Measurements from ENCODE around the gene TOM1. TPM values are rescaled to one million over a fixed set of nuclear protein-coding genes. Genes with fewer than 3 reads are reported as not detected.

Gene TOM1
- total RNA-seq, 2 experiments from 2014 or later = 22.7 to 30.6 TPM

GRCh38 chr22:35348026-35348590 lies 48.4 kb downstream of the TOM1 start:
- Histone ChIP-seq H3K27ac (ENCODE audit: low read depth, low read length, poor library complexity, severe bottlenecking) (no peak overlapping the region), H2AFZ (ENCODE audit: low read length) (no peak overlapping the region), H3K4me2 (ENCODE audit: low read length) (no peak overlapping the region), H3K4me3 (ENCODE audit: low read depth, low read length, poor library complexity, severe bottlenecking) (no peak overlapping the region), H3K4me1 (ENCODE audit: insufficient read depth, low read length, poor library complexity, severe bottlenecking) (peaks cover 64% of the 10 kb centered on the region), H3K9me3 (ENCODE audit: low read length) (peaks cover 7% of the 10 kb centered on the region; the same call in 1 of the 2 replicates), H3K79me2 (ENCODE audit: insufficient read depth, low read depth, low read length) (no peaks in the 10 kb centered on the region), H4K20me1 (ENCODE audit: insufficient read depth, low read length) (no peaks in the 10 kb centered on the region), H3K36me3 (ENCODE audit: insufficient read depth, low read length) (peaks cover 9% of the 10 kb centered on the region), H3K9me2 (ENCODE audit: insufficient read depth, low read length) (no peaks in the 10 kb centered on the region)
- DNase-seq (ENCODE audit: low spot score) = no peak
- no TSS peak for BruUV-seq (replicated peaks)
- ChIA-PET CTCF (ENCODE audit: unreplicated experiment) (no interaction called here), POLR2A (no interaction called here)
- intact Hi-C loops (cut with micrococcal nuclease; ENCODE audit: unreplicated experiment) = no loop called here
- TF ChIP-seq EZH2phosphoT487 (IDR thresholded peaks at IDR 0.05; ENCODE audit: borderline replicate concordance, low read depth, low read length) = no peak
- TF ChIP-seq CTCF (conservative IDR thresholded peaks at IDR 0.05; ENCODE audit: low read length) = no peak

- Histone ChIP-seq H2AFZ (ENCODE audit: low read length) (no peak overlapping the region), H3K36me3 (ENCODE audit: insufficient read depth, low read length) (peaks cover 3% of the 10 kb centered on the region), H3K4me3 (ENCODE audit: low read depth, low read length, poor library complexity, severe bottlenecking) (no peak overlapping the region), H3K4me2 (ENCODE audit: low read length) (peak overlapping the region; percentile 88; the same call in 1 of the 2 replicates), H3K79me2 (ENCODE audit: insufficient read depth, low read depth, low read length) (no peaks in the 10 kb centered on the region), H4K20me1 (ENCODE audit: insufficient read depth, low read length) (no peaks in the 10 kb centered on the region), H3K4me1 (ENCODE audit: insufficient read depth, low read length, poor library complexity, severe bottlenecking) (peaks cover 70% of the 10 kb centered on the region), H3K9me3 (ENCODE audit: low read length) (0 out of 2 replicates have a peak, but pooled peaks cover 1% of the 10 kb centered on the region), H3K27ac (ENCODE audit: low read depth, low read length, poor library complexity, severe bottlenecking) (peak overlapping the region; percentile 95), H3K9me2 (ENCODE audit: insufficient read depth, low read length) (no peaks in the 10 kb centered on the region)
- intact Hi-C loops (cut with micrococcal nuclease; ENCODE audit: unreplicated experiment) = no loop called here
- TF ChIP-seq CTCF (conservative IDR thresholded peaks at IDR 0.05; ENCODE audit: low read length) (no peak), EZH2phosphoT487 (IDR thresholded peaks at IDR 0.05; ENCODE audit: borderline replicate concordance, low read depth, low read length) (no peak)
- DNase-seq (ENCODE audit: low spot score) = no peak
- POLR2A ChIA-PET = interaction anchor here (0.7 kb wide), 1 partner anchor 30 kb away, joined by 3 read pairs; no protein-coding TSS in a partner anchor
- CTCF ChIA-PET (ENCODE audit: unreplicated experiment) = no interaction called here
- no TSS peak for BruUV-seq (replicated peaks)
Measured at GRCh38 chr22:35348703-35349102, 49.0 kb downstream of the TOM1 start.

GRCh38 chr22:35349368-35349703 lies 49.6 kb downstream of the TOM1 start:
- ChIA-PET CTCF (ENCODE audit: unreplicated experiment) (interaction anchor here (0.6 kb wide), 1 partner anchor 54 kb away, joined by 4 read pairs; no protein-coding TSS in a partner anchor), POLR2A (interaction anchor here (0.6 to 0.7 kb wide), 2 partner anchors 30 to 828 kb away, joined by 3 to 4 read pairs; no protein-coding TSS in a partner anchor)
- peak overlapping the region; percentile 22; the same call in 1 of the 2 replicates for H2AFZ ChIP-seq (ENCODE audit: low read length)
- no TSS peak for BruUV-seq (replicated peaks)
- peak overlapping the region; percentile 64 for H3K4me3 ChIP-seq (ENCODE audit: low read depth, low read length, poor library complexity, severe bottlenecking)
- H3K79me2 ChIP-seq (ENCODE audit: insufficient read depth, low read depth, low read length) = no peaks in the 10 kb centered on the region
- no peaks in the 10 kb centered on the region for H4K20me1 ChIP-seq (ENCODE audit: insufficient read depth, low read length)
- peaks cover 72% of the 10 kb centered on the region for H3K4me1 ChIP-seq (ENCODE audit: insufficient read depth, low read length, poor library complexity, severe bottlenecking)
- H3K36me3 ChIP-seq (ENCODE audit: insufficient read depth, low read length) = no peaks in the 10 kb centered on the region
- TF ChIP-seq EZH2phosphoT487 (IDR thresholded peaks at IDR 0.05; ENCODE audit: borderline replicate concordance, low read depth, low read length) = no peak
- TF ChIP-seq CTCF (conservative IDR thresholded peaks at IDR 0.05; ENCODE audit: low read length) = no peak
- DNase-seq (ENCODE audit: low spot score) = peak; percentile 49
- intact Hi-C loops (cut with micrococcal nuclease; ENCODE audit: unreplicated experiment) = no loop called here
- no peaks in the 10 kb centered on the region for H3K9me2 ChIP-seq (ENCODE audit: insufficient read depth, low read length)
- peak overlapping the region; percentile 88 for H3K4me2 ChIP-seq (ENCODE audit: low read length)
- no peaks in the 10 kb centered on the region for H3K9me3 ChIP-seq (ENCODE audit: low read length)
- H3K27ac ChIP-seq (ENCODE audit: low read depth, low read length, poor library complexity, severe bottlenecking) = peak overlapping the region; percentile 95

Data from OCI-LY7 (cell line).